GM23338 (cell line): ENCODE results near the gene MSGN1.

Experiments
- CREB1 ChIP-seq: fragments of 250-450 bp; sonication (Bioruptor Pico); IDR thresholded peaks from 2 replicates; pipeline ENCODE4 v1.5.0; 2020; ENCODE audit warnings: low read depth, mild to moderate bottlenecking, moderate library complexity
- EZH2 ChIP-seq: fragments of 200-600 bp; sonication (generic); IDR thresholded peaks from one replicate; pipeline ENCODE4 v1.8.0; 2017; ENCODE audit warnings: antibody characterized with exemption, mild to moderate bottlenecking, low read depth; ENCODE audit not compliant: unreplicated experiment
- EZH2phosphoT487 ChIP-seq: fragments of 200-600 bp; sonication (generic); IDR thresholded peaks from one replicate; pipeline ENCODE4 v1.8.1; 2018; ENCODE audit warnings: antibody characterized with exemption; ENCODE audit not compliant: unreplicated experiment
- JUNB ChIP-seq: IDR thresholded peaks from one replicate; pipeline ENCODE4 v1.6.1; 2016; ENCODE audit warnings: antibody characterized with exemption; ENCODE audit not compliant: unreplicated experiment
- NANOG ChIP-seq: IDR thresholded peaks from 2 replicates; pipeline ENCODE4 v1.6.1; 2016; ENCODE audit warnings: antibody characterized with exemption, borderline replicate concordance
- POLR2AphosphoS5 ChIP-seq: IDR thresholded peaks from 2 replicates; pipeline ENCODE4 v1.6.1; 2016; ENCODE audit warnings: antibody characterized with exemption, low read depth
- STAT1 ChIP-seq: IDR thresholded peaks from one replicate; pipeline ENCODE4 v1.6.1; 2016; ENCODE audit warnings: antibody characterized with exemption; ENCODE audit not compliant: unreplicated experiment
- ZNF114 ChIP-seq: fragments of 250-450 bp; sonication (Bioruptor Pico); IDR thresholded peaks from 2 replicates; pipeline ENCODE4 v1.5.0; 2020; ENCODE audit warnings: mild to moderate bottlenecking, moderate library complexity
- ZNF331 ChIP-seq: fragments of 250-450 bp; sonication (Bioruptor Pico); IDR thresholded peaks from 2 replicates; pipeline ENCODE4 v1.5.0; 2020; ENCODE audit warnings: low read depth, mild to moderate bottlenecking, moderate library complexity
- ZNF462 ChIP-seq: fragments of 250-450 bp; sonication (Bioruptor Pico); IDR thresholded peaks from 2 replicates; pipeline ENCODE4 v1.5.0; 2020; ENCODE audit warnings: mild to moderate bottlenecking, moderate library complexity
- TF ChIP-seq, protein P1 (sequence below), 2 experiments: fragments of 200-600 bp in 1 of 2; sonication (generic) in 1 of 2; conservative IDR thresholded peaks; 2 replicates each; pipeline versions ENCODE4 v1.5.1 to v1.6.1; 2016 to 2017; ENCODE audit warnings: antibody characterized with exemption in 2 of 2, low read depth in 2 of 2, mild to moderate bottlenecking in 2 of 2, moderate library complexity in 1 of 2
- TF ChIP-seq, protein P2 (sequence below): IDR thresholded peaks from one replicate; pipeline ENCODE4 v1.6.1; 2018; ENCODE audit warnings: antibody characterized with exemption; ENCODE audit not compliant: unreplicated experiment
- TF ChIP-seq, protein P3 (sequence below): IDR thresholded peaks from 2 replicates; pipeline ENCODE4 v1.6.1; 2016; ENCODE audit warnings: antibody characterized with exemption

DNA sequence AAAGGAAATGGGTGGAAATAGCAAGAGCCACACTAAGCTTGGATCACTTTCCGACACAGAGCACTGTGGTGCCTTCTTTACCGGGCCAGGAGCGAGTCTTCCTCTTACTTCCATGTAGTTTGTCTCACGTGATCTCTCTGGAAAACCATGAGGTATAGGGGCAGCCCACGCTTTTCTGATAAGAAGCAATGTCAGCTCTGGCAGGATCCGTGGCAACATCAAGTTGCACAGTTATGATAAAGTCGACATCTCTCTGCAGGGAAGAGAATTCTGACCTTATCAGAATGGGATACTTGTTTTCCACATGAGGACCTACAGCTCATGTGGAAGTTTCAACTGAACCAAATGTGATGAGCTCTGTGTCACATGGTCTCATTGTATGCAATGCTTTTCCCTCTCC, 29.5 kb downstream of the MSGN1 start:
- no peak for TF ChIP-seq POLR2AphosphoS5
- TF ChIP-seq, protein P1, sequence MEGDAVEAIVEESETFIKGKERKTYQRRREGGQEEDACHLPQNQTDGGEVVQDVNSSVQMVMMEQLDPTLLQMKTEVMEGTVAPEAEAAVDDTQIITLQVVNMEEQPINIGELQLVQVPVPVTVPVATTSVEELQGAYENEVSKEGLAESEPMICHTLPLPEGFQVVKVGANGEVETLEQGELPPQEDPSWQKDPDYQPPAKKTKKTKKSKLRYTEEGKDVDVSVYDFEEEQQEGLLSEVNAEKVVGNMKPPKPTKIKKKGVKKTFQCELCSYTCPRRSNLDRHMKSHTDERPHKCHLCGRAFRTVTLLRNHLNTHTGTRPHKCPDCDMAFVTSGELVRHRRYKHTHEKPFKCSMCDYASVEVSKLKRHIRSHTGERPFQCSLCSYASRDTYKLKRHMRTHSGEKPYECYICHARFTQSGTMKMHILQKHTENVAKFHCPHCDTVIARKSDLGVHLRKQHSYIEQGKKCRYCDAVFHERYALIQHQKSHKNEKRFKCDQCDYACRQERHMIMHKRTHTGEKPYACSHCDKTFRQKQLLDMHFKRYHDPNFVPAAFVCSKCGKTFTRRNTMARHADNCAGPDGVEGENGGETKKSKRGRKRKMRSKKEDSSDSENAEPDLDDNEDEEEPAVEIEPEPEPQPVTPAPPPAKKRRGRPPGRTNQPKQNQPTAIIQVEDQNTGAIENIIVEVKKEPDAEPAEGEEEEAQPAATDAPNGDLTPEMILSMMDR (conservative IDR thresholded peaks at IDR 0.05; ENCODE audit: low read depth in 2 of 2): no peak
- TF ChIP-seq ZNF114 (CRISPR knock-in tag): no peak
- TF ChIP-seq EZH2phosphoT487: no peak
- TF ChIP-seq EZH2: no peak
- TF ChIP-seq, protein P2, sequence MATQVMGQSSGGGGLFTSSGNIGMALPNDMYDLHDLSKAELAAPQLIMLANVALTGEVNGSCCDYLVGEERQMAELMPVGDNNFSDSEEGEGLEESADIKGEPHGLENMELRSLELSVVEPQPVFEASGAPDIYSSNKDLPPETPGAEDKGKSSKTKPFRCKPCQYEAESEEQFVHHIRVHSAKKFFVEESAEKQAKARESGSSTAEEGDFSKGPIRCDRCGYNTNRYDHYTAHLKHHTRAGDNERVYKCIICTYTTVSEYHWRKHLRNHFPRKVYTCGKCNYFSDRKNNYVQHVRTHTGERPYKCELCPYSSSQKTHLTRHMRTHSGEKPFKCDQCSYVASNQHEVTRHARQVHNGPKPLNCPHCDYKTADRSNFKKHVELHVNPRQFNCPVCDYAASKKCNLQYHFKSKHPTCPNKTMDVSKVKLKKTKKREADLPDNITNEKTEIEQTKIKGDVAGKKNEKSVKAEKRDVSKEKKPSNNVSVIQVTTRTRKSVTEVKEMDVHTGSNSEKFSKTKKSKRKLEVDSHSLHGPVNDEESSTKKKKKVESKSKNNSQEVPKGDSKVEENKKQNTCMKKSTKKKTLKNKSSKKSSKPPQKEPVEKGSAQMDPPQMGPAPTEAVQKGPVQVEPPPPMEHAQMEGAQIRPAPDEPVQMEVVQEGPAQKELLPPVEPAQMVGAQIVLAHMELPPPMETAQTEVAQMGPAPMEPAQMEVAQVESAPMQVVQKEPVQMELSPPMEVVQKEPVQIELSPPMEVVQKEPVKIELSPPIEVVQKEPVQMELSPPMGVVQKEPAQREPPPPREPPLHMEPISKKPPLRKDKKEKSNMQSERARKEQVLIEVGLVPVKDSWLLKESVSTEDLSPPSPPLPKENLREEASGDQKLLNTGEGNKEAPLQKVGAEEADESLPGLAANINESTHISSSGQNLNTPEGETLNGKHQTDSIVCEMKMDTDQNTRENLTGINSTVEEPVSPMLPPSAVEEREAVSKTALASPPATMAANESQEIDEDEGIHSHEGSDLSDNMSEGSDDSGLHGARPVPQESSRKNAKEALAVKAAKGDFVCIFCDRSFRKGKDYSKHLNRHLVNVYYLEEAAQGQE: no peak
- no peak for TF ChIP-seq ZNF462 (CRISPR knock-in tag)
- no peak for TF ChIP-seq CREB1
- TF ChIP-seq, protein P3, sequence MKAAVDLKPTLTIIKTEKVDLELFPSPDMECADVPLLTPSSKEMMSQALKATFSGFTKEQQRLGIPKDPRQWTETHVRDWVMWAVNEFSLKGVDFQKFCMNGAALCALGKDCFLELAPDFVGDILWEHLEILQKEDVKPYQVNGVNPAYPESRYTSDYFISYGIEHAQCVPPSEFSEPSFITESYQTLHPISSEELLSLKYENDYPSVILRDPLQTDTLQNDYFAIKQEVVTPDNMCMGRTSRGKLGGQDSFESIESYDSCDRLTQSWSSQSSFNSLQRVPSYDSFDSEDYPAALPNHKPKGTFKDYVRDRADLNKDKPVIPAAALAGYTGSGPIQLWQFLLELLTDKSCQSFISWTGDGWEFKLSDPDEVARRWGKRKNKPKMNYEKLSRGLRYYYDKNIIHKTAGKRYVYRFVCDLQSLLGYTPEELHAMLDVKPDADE: no peak
- TF ChIP-seq STAT1: no peak
- no peak for TF ChIP-seq JUNB
- no peak for TF ChIP-seq NANOG
- TF ChIP-seq ZNF331 (CRISPR knock-in tag): no peak
